ENCODE measurements around the gene HSPA5. TPM values are rescaled to one million over a fixed set of nuclear protein-coding genes. Genes with fewer than 3 reads are reported as not detected.
"Not testable (repeated sequence)": the region's sequence is repeated elsewhere in the genome, so short reads cannot be mapped to it uniquely, and the experiment has no call there.

Gene HSPA5
- total RNA-seq (100 to 1,000 TPM in 5 of 9 donors, 10 to 100 TPM in 4; 62.7 to 551 (median 108) TPM), polyA plus RNA-seq (100 to 1,000 TPM in 1 of 3 donors, 10 to 100 TPM in 2; 30.0 to 677 (median 40.6) TPM)
- long read RNA-seq, donor 1, transcript HSPA5-201 (8 exons, 3,908 nt): major isoform, 212 of 389 reads
- long read RNA-seq, donor 1, partial matches to known transcripts: 177 of 389 reads
- long read RNA-seq, donor 1, other reads (novel, unspliced or antisense): 0 of 389 reads
- long read RNA-seq, donor 2, transcript HSPA5-201 (8 exons, 3,908 nt): major isoform, 96 of 189 reads
- long read RNA-seq, donor 2, partial matches to known transcripts: 93 of 189 reads
- long read RNA-seq, donor 2, other reads (novel, unspliced or antisense): 0 of 189 reads
- long read RNA-seq, donor 3, transcript HSPA5-201 (8 exons, 3,908 nt): major isoform, 165 of 267 reads
- long read RNA-seq, donor 3, partial matches to known transcripts: 102 of 267 reads
- long read RNA-seq, donor 3, other reads (novel, unspliced or antisense): 0 of 267 reads
- long read RNA-seq, donor 4, transcript HSPA5-201 (8 exons, 3,908 nt): major isoform, 81 of 94 reads
- long read RNA-seq, donor 4, partial matches to known transcripts: 11 of 94 reads
- long read RNA-seq, donor 4, other reads (novel, unspliced or antisense): 2 of 94 reads
- long read RNA-seq, donor 5, transcript HSPA5-201 (8 exons, 3,908 nt): major isoform, 760 of 773 reads
- long read RNA-seq, donor 5, partial matches to known transcripts: 7 of 773 reads
- long read RNA-seq, donor 5, other reads (novel, unspliced or antisense): 6 of 773 reads
- long read RNA-seq, donor 6, transcript HSPA5-201 (8 exons, 3,908 nt): major isoform, 86 of 99 reads
- long read RNA-seq, donor 6, partial matches to known transcripts: 11 of 99 reads
- long read RNA-seq, donor 6, other reads (novel, unspliced or antisense): 2 of 99 reads
- long read RNA-seq, donor 7, transcript HSPA5-201 (8 exons, 3,908 nt): major isoform, 55 of 128 reads
- long read RNA-seq, donor 7, partial matches to known transcripts: 73 of 128 reads
- long read RNA-seq, donor 7, other reads (novel, unspliced or antisense): 0 of 128 reads
- long read RNA-seq, donor 8, transcript HSPA5-201 (8 exons, 3,908 nt): major isoform, 206 of 324 reads
- long read RNA-seq, donor 8, partial matches to known transcripts: 118 of 324 reads
- long read RNA-seq, donor 8, other reads (novel, unspliced or antisense): 0 of 324 reads
- long read RNA-seq, donor 9, transcript HSPA5-201 (8 exons, 3,908 nt): major isoform, 78 of 134 reads
- long read RNA-seq, donor 9, partial matches to known transcripts: 56 of 134 reads
- long read RNA-seq, donor 9, other reads (novel, unspliced or antisense): 0 of 134 reads
- long read RNA-seq, donor 10, transcript HSPA5-201 (8 exons, 3,908 nt): major isoform, 126 of 167 reads
- long read RNA-seq, donor 10, partial matches to known transcripts: 41 of 167 reads
- long read RNA-seq, donor 10, other reads (novel, unspliced or antisense): 0 of 167 reads

DNA sequence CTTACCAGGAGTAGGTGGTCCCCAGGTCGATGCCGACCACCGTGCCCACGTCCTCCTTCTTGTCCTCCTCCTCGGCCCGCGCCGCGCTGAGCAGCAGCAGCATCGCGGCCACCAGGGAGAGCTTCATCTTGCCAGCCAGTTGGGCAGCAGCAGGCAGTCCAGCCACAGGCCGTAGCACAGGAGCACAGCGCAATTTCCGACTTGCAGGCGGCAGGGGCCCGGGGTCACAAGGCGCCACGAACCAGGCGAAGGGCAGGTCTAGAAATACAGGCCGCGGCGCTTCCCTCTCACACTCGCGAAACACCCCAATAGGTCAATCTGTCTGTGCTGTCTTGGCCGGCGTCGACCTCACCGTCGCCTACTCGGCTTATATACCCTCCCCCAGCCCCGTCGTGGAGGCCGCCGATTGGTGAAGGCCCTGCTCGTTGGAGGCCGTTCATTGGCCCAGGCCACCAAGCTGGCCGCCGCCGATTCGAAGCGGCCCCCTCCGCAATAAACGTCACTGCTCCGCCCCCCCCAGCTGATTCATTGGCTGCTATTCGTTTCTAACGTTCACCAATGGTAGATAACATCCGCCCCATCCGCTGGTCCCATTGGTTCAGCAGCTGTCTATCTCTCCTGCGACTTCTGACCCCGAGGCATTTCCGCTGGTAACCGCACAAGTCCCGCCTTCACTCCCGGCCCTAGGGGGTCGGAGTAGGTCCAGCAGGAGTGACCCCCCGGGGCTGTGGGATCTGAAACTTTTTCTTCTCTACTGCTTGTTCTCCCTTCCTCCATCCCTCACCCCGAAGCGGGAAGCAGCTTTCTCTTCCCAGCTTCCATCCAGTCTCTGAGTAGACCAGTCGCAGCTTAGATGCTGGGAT, at the start of gene HSPA5:
TSS of gene HSPA5 (minus strand) at position 344 of the 863 bp plus-strand sequence. CDS start at position 127, 217 bp downstream.
- 0 to 1% (median 1%) methylated on average over 24 to 59 of the region's 59 CpGs for WGBS, 4 donors
- peak; percentile 99 to 100 (median 100) for DNase-seq
- no peaks in the 10 kb centered on the region for H3K27me3 ChIP-seq
- no peaks in the 10 kb centered on the region for H3K9me3 ChIP-seq (replicated peaks in 1 of 3)
- H3K4me3 ChIP-seq: peak within 1 kb of the TSS; percentile 46 to 98 (median 86)
- intact Hi-C loops (cut with DNase I): no loop called here
- peaks cover 0 to 35% of the 10 kb centered on the region in 2 donors for H3K36me3 ChIP-seq (replicated peaks in 1 of 2)
- peaks cover 18 to 47% of the 10 kb centered on the region in 2 donors for H3K4me1 ChIP-seq (replicated peaks in 1 of 2)
- TF ChIP-seq POLR2A (IDR thresholded peaks at IDR 0.05): peak; percentile 99
- TF ChIP-seq, protein P1, sequence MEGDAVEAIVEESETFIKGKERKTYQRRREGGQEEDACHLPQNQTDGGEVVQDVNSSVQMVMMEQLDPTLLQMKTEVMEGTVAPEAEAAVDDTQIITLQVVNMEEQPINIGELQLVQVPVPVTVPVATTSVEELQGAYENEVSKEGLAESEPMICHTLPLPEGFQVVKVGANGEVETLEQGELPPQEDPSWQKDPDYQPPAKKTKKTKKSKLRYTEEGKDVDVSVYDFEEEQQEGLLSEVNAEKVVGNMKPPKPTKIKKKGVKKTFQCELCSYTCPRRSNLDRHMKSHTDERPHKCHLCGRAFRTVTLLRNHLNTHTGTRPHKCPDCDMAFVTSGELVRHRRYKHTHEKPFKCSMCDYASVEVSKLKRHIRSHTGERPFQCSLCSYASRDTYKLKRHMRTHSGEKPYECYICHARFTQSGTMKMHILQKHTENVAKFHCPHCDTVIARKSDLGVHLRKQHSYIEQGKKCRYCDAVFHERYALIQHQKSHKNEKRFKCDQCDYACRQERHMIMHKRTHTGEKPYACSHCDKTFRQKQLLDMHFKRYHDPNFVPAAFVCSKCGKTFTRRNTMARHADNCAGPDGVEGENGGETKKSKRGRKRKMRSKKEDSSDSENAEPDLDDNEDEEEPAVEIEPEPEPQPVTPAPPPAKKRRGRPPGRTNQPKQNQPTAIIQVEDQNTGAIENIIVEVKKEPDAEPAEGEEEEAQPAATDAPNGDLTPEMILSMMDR (IDR thresholded peaks at IDR 0.05): peak in 3 of 6 experiments; percentile 13 to 46 (median 28)
- peak within 1 kb of the TSS; percentile 86 to 98 (median 93) for H3K27ac ChIP-seq

DNA sequence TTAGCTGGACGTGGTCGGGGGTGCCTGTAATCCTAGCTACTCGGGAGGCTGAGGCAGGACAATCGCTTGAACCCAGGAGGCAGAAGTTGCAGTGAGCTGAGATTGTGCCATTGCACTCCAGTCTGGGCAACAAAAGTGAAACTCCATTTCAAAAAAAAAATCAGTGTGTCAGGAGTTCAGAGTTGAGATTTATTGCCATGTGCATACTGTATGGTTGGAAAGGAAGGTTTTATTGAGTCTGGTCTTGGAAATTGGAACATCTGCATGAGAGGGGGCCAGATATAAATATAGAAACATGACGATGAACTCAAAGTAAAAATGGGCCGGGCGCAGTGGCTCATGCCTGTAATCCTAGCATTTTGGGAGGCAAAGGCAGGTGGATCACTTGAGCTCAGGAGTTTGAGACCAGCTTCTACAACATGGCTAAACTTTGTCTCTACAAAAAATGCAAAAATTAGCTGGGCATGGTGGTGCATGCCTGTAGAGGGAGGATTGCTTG, 45.8 kb upstream of the HSPA5 start:
- intact Hi-C loops (cut with DNase I); H3K4me3 ChIP-seq; DNase-seq; H3K27me3 ChIP-seq; H3K9me3 ChIP-seq (replicated peaks in 1 of 3); H3K27ac ChIP-seq; H3K4me1 ChIP-seq (replicated peaks in 1 of 2); H3K36me3 ChIP-seq (replicated peaks in 1 of 2): not testable (repeated sequence)
- 87 to 93% (median 91%) methylated on average over 7 of the region's 7 CpGs for WGBS, 4 donors

DNA sequence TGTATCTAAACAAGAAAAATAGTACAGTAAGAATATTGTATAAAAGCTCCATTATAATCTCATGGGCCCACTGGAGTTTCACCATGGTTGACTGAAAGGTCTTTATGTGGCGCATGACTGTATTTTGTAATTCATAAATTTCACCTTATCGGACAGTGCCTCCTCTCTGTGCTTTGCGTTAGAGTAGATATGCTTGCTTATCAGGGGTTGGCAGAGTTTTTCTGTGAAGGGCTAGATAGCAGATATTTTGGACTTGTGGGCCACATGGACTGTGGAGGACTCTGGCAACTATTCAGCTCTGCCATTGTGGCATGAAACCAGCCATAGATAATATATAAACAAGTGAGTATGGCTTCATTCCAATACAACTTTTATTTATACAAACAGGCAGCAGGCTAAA, 43.7 kb upstream of the HSPA5 start:
- Histone ChIP-seq H3K27ac (no peak overlapping the region), H3K9me3 (replicated peaks in 1 of 3) (no peaks in the 10 kb centered on the region), H3K4me3 (no peak overlapping the region), H3K27me3 (no peaks in the 10 kb centered on the region), H3K36me3 (replicated peaks in 1 of 2) (no peaks in the 10 kb centered on the region), H3K4me1 (replicated peaks in 1 of 2) (peaks cover 5 to 14% of the 10 kb centered on the region in 2 donors)
- WGBS, 4 donors: 55 to 68% (median 60%) methylated on average over 3 of the region's 3 CpGs
- peak in 2 of 7 donors; percentile 42 to 58 for DNase-seq
- no peak for TF ChIP-seq POLR2A (IDR thresholded peaks at IDR 0.05)
- TF ChIP-seq, protein P1 (IDR thresholded peaks at IDR 0.05): no peak
- intact Hi-C loops (cut with DNase I): no loop called here

All from adrenal gland (tissue), 19 donors.